Measurements from ENCODE around the gene CNTNAP2. TPM values are rescaled to one million over a fixed set of nuclear protein-coding genes. Genes with fewer than 3 reads are reported as not detected.

CNTNAP2 gene
- total and polyA plus RNA-seq, 2 of the 4 experiments (the other 2 are of a cell fraction) = not detected

DNA sequence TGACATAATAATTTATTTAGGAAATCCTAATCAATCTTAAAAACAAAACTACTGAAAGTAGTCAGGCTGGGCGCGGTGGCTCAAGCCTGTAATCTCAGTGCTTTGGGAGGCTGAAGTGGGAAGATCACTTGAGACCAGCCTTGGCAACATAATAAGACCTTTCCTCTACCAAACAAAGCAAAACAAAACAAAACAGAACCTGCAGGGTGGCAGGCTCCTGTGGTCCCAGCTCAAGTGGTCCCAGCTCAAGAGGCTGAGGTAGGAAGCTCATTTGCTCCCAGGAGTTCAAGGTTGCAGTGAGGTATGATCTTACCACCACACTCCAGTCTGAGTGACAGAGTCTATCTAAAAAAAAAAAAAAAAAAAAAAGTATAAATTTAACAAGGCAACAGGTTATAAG lies 748.0 kb downstream of the CNTNAP2 start:
- no peak overlapping the region for H4K91ac ChIP-seq (ENCODE audit: insufficient read depth, low read depth, low read length)
- H4K8ac ChIP-seq (ENCODE audit: low read depth in 2 of 2, low read length in 2 of 2) = no peak overlapping the region
- H3K56ac ChIP-seq (ENCODE audit: extremely low read depth, insufficient read depth, low read length) = no peak overlapping the region
- no peaks in the 10 kb centered on the region for H3K36me3 ChIP-seq (ENCODE audit: control insufficient read depth, insufficient read depth, low read length)
- H3K79me1 ChIP-seq (ENCODE audit: low read depth in 1 of 2, low read length in 2 of 2) = no peaks in the 10 kb centered on the region
- ATAC-seq (ENCODE audit: low read depth) = no peak
- no peak overlapping the region for H2BK15ac ChIP-seq (ENCODE audit: low read depth, low read length)
- ChIA-PET POLR2A (ENCODE audit: unreplicated experiment) (no interaction called here), CTCF (no interaction called here)
- DNase-seq = no peak
- TF ChIP-seq POLR2A (IDR thresholded peaks at IDR 0.05; ENCODE audit: low read depth, low read length) = no peak
- no peak for TF ChIP-seq CHD1 (IDR thresholded peaks at IDR 0.05; ENCODE audit: low read depth, low read length)
- no peak for TF ChIP-seq MAZ (IDR thresholded peaks at IDR 0.05; ENCODE audit: borderline replicate concordance, low read depth, low read length)
- TF ChIP-seq FOS (IDR thresholded peaks at IDR 0.05; ENCODE audit: low read depth, low read length) = no peak
- TF ChIP-seq ELK1 (IDR thresholded peaks at IDR 0.05; ENCODE audit: borderline replicate concordance, low read depth, low read length) = no peak
- TF ChIP-seq BHLHE40 (IDR thresholded peaks at IDR 0.05; ENCODE audit: low read depth, low read length) = no peak
- no peak for TF ChIP-seq CEBPB (IDR thresholded peaks at IDR 0.05; ENCODE audit: low read depth, low read length)
- no peak for TF ChIP-seq RCOR1 (IDR thresholded peaks at IDR 0.05; ENCODE audit: insufficient replicate concordance, low read length)
- no peak for TF ChIP-seq SMC3 (IDR thresholded peaks at IDR 0.05; ENCODE audit: low read depth, low read length)
- TF ChIP-seq, protein P1, sequence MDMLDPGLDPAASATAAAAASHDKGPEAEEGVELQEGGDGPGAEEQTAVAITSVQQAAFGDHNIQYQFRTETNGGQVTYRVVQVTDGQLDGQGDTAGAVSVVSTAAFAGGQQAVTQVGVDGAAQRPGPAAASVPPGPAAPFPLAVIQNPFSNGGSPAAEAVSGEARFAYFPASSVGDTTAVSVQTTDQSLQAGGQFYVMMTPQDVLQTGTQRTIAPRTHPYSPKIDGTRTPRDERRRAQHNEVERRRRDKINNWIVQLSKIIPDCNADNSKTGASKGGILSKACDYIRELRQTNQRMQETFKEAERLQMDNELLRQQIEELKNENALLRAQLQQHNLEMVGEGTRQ (IDR thresholded peaks at IDR 0.05; ENCODE audit: low read depth, low read length) = no peak
- no peak overlapping the region for H2BK120ac ChIP-seq (ENCODE audit: low read depth, low read length)
- no peak overlapping the region for H3K4me2 ChIP-seq (ENCODE audit: low read depth, low read length)
- no peak overlapping the region for H2AK9ac ChIP-seq (replicated peaks; ENCODE audit: low read depth, low read length, poor library complexity)
- H3K9me1 ChIP-seq (ENCODE audit: insufficient read depth, low read length) = no peaks in the 10 kb centered on the region
- no peaks in the 10 kb centered on the region for H3K27me3 ChIP-seq (ENCODE audit: control insufficient read depth, insufficient read depth, low read length)
- no peak overlapping the region for H3K23ac ChIP-seq (ENCODE audit: low read depth, low read length)
- no peaks in the 10 kb centered on the region for H3K4me1 ChIP-seq (ENCODE audit: control insufficient read depth, insufficient read depth, low read length)
- intact Hi-C loops (cut with micrococcal nuclease) = no loop called here
- no peak overlapping the region for H3K18ac ChIP-seq (ENCODE audit: low read depth, low read length)
- H4K5ac ChIP-seq (ENCODE audit: low read depth, low read length) = no peak overlapping the region
- H3K14ac ChIP-seq (replicated peaks; ENCODE audit: low read depth, low read length) = no peak overlapping the region
- no TSS peak for BruUV-seq (replicated peaks)
- H3K4ac ChIP-seq (ENCODE audit: low read depth, low read length) = no peak overlapping the region
- H2AK5ac ChIP-seq (ENCODE audit: low read depth, low read length) = no peak overlapping the region
- WGBS, 2 experiments (ENCODE audit: extremely low coverage in 2 of 2, insufficient read length in 1 of 2) = no CpG with 5 or more reads among the region's 2 CpGs
- no peak overlapping the region for H2BK5ac ChIP-seq (ENCODE audit: low read depth, low read length, poor library complexity, severe bottlenecking)
- no peak overlapping the region for H3K27ac ChIP-seq (ENCODE audit: insufficient read depth, low read length)
- H2BK20ac ChIP-seq (ENCODE audit: low read depth, low read length) = no peak overlapping the region
- no peak overlapping the region for H3K9ac ChIP-seq (ENCODE audit: low read depth, low read length)
- H2AFZ ChIP-seq (replicated peaks; ENCODE audit: low read length, poor library complexity) = no peak overlapping the region
- dilution Hi-C loops (cut with HindIII; ENCODE audit: low sequenced_read_pairs, unreplicated experiment) = no loop called here
- H3K9me3 ChIP-seq (ENCODE audit: control insufficient read depth, insufficient read depth, low read length) = peaks cover 5% of the 10 kb centered on the region; the same call in 1 of the 2 replicates
- H3K4me3 ChIP-seq (ENCODE audit: insufficient read depth, low read depth, low read length) = no peak overlapping the region
- H4K20me1 ChIP-seq (ENCODE audit: insufficient read depth, low read length) = no peaks in the 10 kb centered on the region
- in situ Hi-C loops (cut with MboI; ENCODE audit: low sequenced_read_pairs) = no loop called here
